Osteoblast (primary cell): ENCODE data around the gene PIK3R2. TPM values are rescaled to one million over a fixed set of nuclear protein-coding genes. Genes with fewer than 3 reads are reported as not detected.
A peak's percentile ranks its signal among the peaks of the same experiment; 100 is the strongest.

Source experiments
- DNase-seq: peaks from one replicate; pipeline ENCODE4 v3.0.0; 2011; ENCODE audit warnings: low spot score, mixed read lengths; ENCODE audit not compliant: insufficient read length; ENCODE audit errors: missing footprints
- H2AFZ ChIP-seq: 2 replicates; pipeline ENCODE4 v1.6.0; 2011; ENCODE audit warnings: mild to moderate bottlenecking, low read length
- H3K27ac ChIP-seq: 2 replicates; pipeline ENCODE4 v1.5.1; 2011; ENCODE audit warnings: mild to moderate bottlenecking, low read depth, low read length, moderate library complexity
- H3K27me3 ChIP-seq: 2 replicates; pipeline ENCODE4 v1.6.0; 2012; ENCODE audit warnings: mild to moderate bottlenecking, control low read depth, inconsistent platforms, low read length, moderate library complexity; ENCODE audit not compliant: insufficient read depth
- H3K36me3 ChIP-seq: 2 replicates; pipeline ENCODE4 v1.5.1; 2011; ENCODE audit warnings: mild to moderate bottlenecking, low read length, control low read depth, moderate library complexity; ENCODE audit not compliant: insufficient read depth
- H3K4me1 ChIP-seq: 2 replicates; pipeline ENCODE4 v1.5.1; 2011; ENCODE audit warnings: mild to moderate bottlenecking, low read length, control low read depth, moderate library complexity; ENCODE audit not compliant: insufficient read depth
- H3K4me2 ChIP-seq: 2 replicates; pipeline ENCODE4 v1.6.0; 2011; ENCODE audit warnings: mild to moderate bottlenecking, low read length; ENCODE audit not compliant: insufficient read depth
- H3K4me3 ChIP-seq: fragments of 200-600 bp; sonication (generic); 3 replicates; pipeline ENCODE4 v1.5.1; 2012; ENCODE audit warnings: mild to moderate bottlenecking, low read length, inconsistent platforms; ENCODE audit not compliant: insufficient read depth
- H3K79me2 ChIP-seq: 2 replicates; pipeline ENCODE4 v1.6.0; 2012; ENCODE audit warnings: mild to moderate bottlenecking, low read length, control low read depth, inconsistent platforms; ENCODE audit not compliant: insufficient read depth
- H3K9me3 ChIP-seq: 2 replicates; pipeline ENCODE4 v1.5.1; 2011; ENCODE audit warnings: low read depth, low read length, control low read depth
- H4K20me1 ChIP-seq: 2 replicates; pipeline ENCODE4 v1.6.0; 2012; ENCODE audit warnings: mild to moderate bottlenecking, low read length, control low read depth; ENCODE audit not compliant: insufficient read depth
- CTCF ChIP-seq: IDR thresholded peaks from 2 replicates; pipeline ENCODE4 v1.5.1; 2011; ENCODE audit warnings: mild to moderate bottlenecking, low read depth, low read length, moderate library complexity; ENCODE audit errors: extremely low read depth
- total RNA-seq: library from RNA; depleted of rRNA; stranded (reverse); fragments of >200 nt; gene quantifications from 2 replicates; pipeline ENCODE4 v1.2.3, GENCODE V29; 2012

The PIK3R2 gene
- total RNA-seq, 1 donor, result 25.7 TPM

DNA sequence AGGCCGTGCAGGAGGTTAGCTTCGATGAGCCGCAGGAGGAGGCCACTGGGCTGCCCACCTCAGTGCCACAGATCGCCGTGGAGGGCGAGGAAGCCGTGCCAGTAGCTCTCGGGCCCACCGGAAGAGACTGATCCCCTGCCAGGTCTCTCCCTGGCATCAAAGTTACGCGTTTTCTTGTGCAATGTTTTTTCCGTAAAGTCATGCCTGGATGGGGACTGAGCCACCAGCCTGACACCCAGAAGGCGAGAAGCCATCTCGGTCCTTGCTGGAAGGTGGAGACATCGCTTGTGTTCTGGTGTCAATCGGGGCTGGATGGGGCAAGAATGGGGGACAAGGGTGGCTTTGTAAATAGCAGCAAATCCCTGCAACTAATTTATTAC is 3.4 kb upstream of the PIK3R2 start:
- H3K27me3 ChIP-seq, result no peaks in the 10 kb centered on the region
- no peak overlapping the region for H3K27ac ChIP-seq
- no peaks in the 10 kb centered on the region for H3K9me3 ChIP-seq
- peaks cover 18% of the 10 kb centered on the region for H3K4me1 ChIP-seq
- no peak overlapping the region for H2AFZ ChIP-seq
- no peak for DNase-seq
- H4K20me1 ChIP-seq, result peaks cover 8% of the 10 kb centered on the region
- TF ChIP-seq CTCF, result no peak
- H3K4me2 ChIP-seq, result no peak overlapping the region
- H3K36me3 ChIP-seq, result peaks cover 18% of the 10 kb centered on the region
- peaks cover 14% of the 10 kb centered on the region for H3K79me2 ChIP-seq
- H3K4me3 ChIP-seq, result no peak overlapping the region

DNA sequence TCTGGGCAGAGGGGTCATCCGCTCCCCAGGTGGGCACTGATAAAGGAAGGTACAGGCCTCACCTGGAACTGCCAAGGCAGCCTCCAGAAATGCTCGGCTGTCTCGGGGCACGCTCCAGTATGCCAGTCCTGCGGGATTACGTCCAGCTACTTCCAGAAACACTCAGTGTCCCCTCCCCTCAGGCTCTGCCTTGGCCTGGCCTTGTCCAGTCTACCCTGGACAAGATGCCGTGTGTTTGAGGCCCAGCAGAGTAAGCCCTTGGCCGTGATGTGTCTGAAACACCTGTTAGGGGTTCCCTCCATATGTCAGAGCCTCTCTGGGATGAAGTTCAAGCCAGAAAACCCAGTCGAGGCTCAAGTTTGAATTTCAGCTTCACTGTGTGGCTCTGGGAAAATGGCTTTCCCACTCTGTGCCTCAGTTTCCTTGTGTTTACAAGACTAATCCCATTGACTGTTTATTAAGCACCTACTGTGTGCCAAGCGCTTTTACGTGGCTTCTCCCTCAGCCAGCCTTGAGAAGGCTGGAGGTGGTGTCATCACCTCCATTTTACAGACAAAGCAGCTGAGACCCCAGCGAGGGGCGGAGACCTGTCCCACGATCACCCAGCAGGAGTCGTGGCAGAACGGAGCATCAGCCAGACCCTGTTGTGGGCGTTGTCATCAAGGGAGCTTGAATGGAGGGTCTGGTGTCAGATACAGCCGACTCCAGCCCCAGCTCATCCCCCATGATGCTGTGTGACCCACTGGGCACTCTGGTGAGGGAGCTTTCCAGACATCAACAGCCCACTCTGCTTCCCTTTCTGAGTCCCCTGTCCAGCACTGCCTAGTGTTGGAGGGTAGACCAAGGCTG is 2.0 kb upstream of the PIK3R2 start:
- DNase-seq, result no peak
- peaks cover 21% of the 10 kb centered on the region for H3K79me2 ChIP-seq
- peak overlapping the region; percentile 79 for H3K4me2 ChIP-seq
- no peak for TF ChIP-seq CTCF
- peaks cover 12% of the 10 kb centered on the region for H4K20me1 ChIP-seq
- H3K9me3 ChIP-seq, result no peaks in the 10 kb centered on the region
- no peak overlapping the region for H3K4me3 ChIP-seq
- H3K27ac ChIP-seq, result no peak overlapping the region
- no peak overlapping the region for H2AFZ ChIP-seq
- no peaks in the 10 kb centered on the region for H3K27me3 ChIP-seq
- peaks cover 18% of the 10 kb centered on the region for H3K4me1 ChIP-seq
- H3K36me3 ChIP-seq, result peaks cover 8% of the 10 kb centered on the region

DNA sequence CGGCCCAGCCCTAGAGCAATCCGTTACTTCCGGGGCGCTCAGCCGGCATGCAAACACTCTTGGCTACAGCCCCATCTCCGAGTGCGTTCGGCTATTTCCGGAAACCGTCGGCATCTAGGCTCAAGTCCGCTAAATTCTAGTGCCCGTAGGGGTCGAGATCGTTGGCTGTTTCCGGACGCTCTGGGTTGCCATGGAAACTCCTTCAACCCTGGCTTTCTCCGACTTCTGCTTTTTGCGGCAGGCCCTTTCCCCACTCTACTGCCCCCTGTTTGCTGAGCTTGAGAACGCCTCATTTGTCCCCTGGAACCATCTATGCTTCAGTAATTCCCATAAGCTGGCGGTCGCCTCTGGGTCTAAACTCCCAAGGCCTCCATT is 534 bp upstream of the PIK3R2 start:
- Histone ChIP-seq H4K20me1 (peaks cover 18% of the 10 kb centered on the region), H3K79me2 (peaks cover 32% of the 10 kb centered on the region), H3K4me3 (peak overlapping the region; percentile 91), H3K27ac (peak overlapping the region; percentile 85), H2AFZ (peak overlapping the region; percentile 82), H3K9me3 (no peaks in the 10 kb centered on the region), H3K4me2 (peak overlapping the region; percentile 79), H3K36me3 (peaks cover 11% of the 10 kb centered on the region), H3K4me1 (peaks cover 24% of the 10 kb centered on the region), H3K27me3 (no peaks in the 10 kb centered on the region)
- DNase-seq, result peak; percentile 100
- peak; percentile 74 for TF ChIP-seq CTCF

DNA sequence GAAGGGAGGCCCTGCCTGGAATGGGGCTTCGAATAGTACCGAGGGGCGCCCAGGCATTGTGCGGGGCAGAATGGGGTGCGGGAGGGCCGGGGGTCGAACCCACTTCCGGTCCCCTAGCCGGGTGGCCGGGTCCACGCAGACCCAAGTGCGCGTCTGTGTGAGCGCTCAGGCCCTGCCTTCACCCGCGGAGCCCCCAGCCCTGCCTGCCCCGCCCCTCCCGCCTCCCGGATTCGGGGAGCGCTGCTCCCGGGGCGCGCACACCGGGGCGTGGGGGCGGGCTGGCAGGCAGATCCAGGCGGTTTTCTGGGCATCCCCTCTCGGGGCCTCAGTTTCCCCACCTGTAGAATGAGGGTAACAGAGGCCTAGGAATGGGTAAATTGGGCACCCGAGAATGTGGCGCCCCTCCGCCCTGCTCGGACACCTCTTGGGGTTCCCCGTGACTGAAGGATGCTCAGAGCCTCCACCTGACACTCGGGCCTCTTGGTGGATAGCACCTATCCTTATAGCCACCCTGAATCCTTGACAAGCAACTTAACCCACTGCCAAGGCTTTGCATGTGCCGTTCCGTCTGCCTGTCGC is 682 bp downstream of the PIK3R2 start:
- peaks cover 32% of the 10 kb centered on the region for H3K79me2 ChIP-seq
- no peaks in the 10 kb centered on the region for H3K9me3 ChIP-seq
- H2AFZ ChIP-seq, result peak overlapping the region; percentile 80
- peaks cover 24% of the 10 kb centered on the region for H3K4me1 ChIP-seq
- DNase-seq, result peak; percentile 91
- peak overlapping the region; percentile 91 for H3K4me3 ChIP-seq
- peaks cover 18% of the 10 kb centered on the region for H4K20me1 ChIP-seq
- no peak for TF ChIP-seq CTCF
- H3K27ac ChIP-seq, result peak overlapping the region; percentile 65
- H3K4me2 ChIP-seq, result peak overlapping the region; percentile 79
- H3K27me3 ChIP-seq, result no peaks in the 10 kb centered on the region
- H3K36me3 ChIP-seq, result peaks cover 11% of the 10 kb centered on the region
